ENCODE measurements around the gene DIS3L2.
"Not testable (repeated sequence)": the region's sequence is repeated elsewhere in the genome, so short reads cannot be mapped to it uniquely, and the experiment has no call there.

DIS3L2 gene

GRCh38 chr2:232299927-232300674, 338.6 kb downstream of the DIS3L2 start:
- no peak for DNase-seq (ENCODE audit: low read depth)

- no peak for DNase-seq (ENCODE audit: low read depth)
These were observed 339.4 kb downstream of the DIS3L2 start for GRCh38 chr2:232300894-232301387.

- DNase-seq (ENCODE audit: low read depth) = no peak
These were observed 342.7 kb downstream of the DIS3L2 start for GRCh38 chr2:232304236-232304635.

GRCh38 chr2:232306741-232307305, 345.3 kb downstream of the DIS3L2 start:
- DNase-seq (ENCODE audit: low read depth) = no peak

GRCh38 chr2:232307854-232308253, 346.3 kb downstream of the DIS3L2 start:
- DNase-seq (ENCODE audit: low read depth) = no peak

- DNase-seq (ENCODE audit: low read depth) = no peak
These were observed 347.5 kb downstream of the DIS3L2 start for GRCh38 chr2:232308986-232309385.

GRCh38 chr2:232309592-232309991, 348.1 kb downstream of the DIS3L2 start:
- DNase-seq (ENCODE audit: low read depth) = no peak

- no peak for DNase-seq (ENCODE audit: low read depth)
These were observed 348.6 kb downstream of the DIS3L2 start for GRCh38 chr2:232310121-232310520.

GRCh38 chr2:232310696-232311095, 349.2 kb downstream of the DIS3L2 start:
- no peak for DNase-seq (ENCODE audit: low read depth)

GRCh38 chr2:232313645-232314044, 352.1 kb downstream of the DIS3L2 start:
- DNase-seq (ENCODE audit: low read depth) = not testable (repeated sequence)

- peak; percentile 89 for DNase-seq (ENCODE audit: low read depth)
These were observed 353.8 kb downstream of the DIS3L2 start for GRCh38 chr2:232315049-232315922.

- no peak for DNase-seq (ENCODE audit: low read depth)
These were observed 354.4 kb downstream of the DIS3L2 start for GRCh38 chr2:232315923-232316299.

GRCh38 chr2:232316461-232317330, 355.2 kb downstream of the DIS3L2 start:
- no peak for DNase-seq (ENCODE audit: low read depth)

- no peak for DNase-seq (ENCODE audit: low read depth)
These were observed 356.8 kb downstream of the DIS3L2 start for GRCh38 chr2:232318169-232318855.

- no peak for DNase-seq (ENCODE audit: low read depth)
These were observed 357.7 kb downstream of the DIS3L2 start for GRCh38 chr2:232319067-232319802.

GRCh38 chr2:232319803-232320442, 358.4 kb downstream of the DIS3L2 start:
- DNase-seq (ENCODE audit: low read depth) = no peak

GRCh38 chr2:232320443-232320803, 358.9 kb downstream of the DIS3L2 start:
- DNase-seq (ENCODE audit: low read depth) = no peak

GRCh38 chr2:232321156-232321816, 359.8 kb downstream of the DIS3L2 start:
- no peak for DNase-seq (ENCODE audit: low read depth)

- no peak for DNase-seq (ENCODE audit: low read depth)
These were observed 360.5 kb downstream of the DIS3L2 start for GRCh38 chr2:232321817-232322559.
